Osteocyte (in vitro differentiated cells): ENCODE measurements around the gene LEMD2. TPM values are rescaled to one million over a fixed set of nuclear protein-coding genes. Genes with fewer than 3 reads are reported as not detected.

Experiments
- DNase-seq: peaks from one replicate; pipeline ENCODE4 v3.0.0; 2021; ENCODE audit warnings: mixed read lengths; ENCODE audit not compliant: unreplicated experiment; ENCODE audit errors: extremely low spot score
- H3K27ac Mint-ChIP-seq: one replicate; pipeline ENCODE4 v1.8.0; 2021; ENCODE audit warnings: mild to moderate bottlenecking, mixed read lengths; ENCODE audit not compliant: unreplicated experiment
- H3K27me3 Mint-ChIP-seq: one replicate; pipeline ENCODE4 v1.8.0; 2021; ENCODE audit warnings: mixed read lengths; ENCODE audit not compliant: unreplicated experiment
- H3K36me3 Mint-ChIP-seq: one replicate; pipeline ENCODE4 v1.8.0; 2021; ENCODE audit warnings: mixed read lengths; ENCODE audit not compliant: unreplicated experiment
- H3K4me1 Mint-ChIP-seq: one replicate; pipeline ENCODE4 v1.8.0; 2021; ENCODE audit warnings: mixed read lengths; ENCODE audit not compliant: unreplicated experiment
- H3K4me3 Mint-ChIP-seq: one replicate; pipeline ENCODE4 v1.8.0; 2021; ENCODE audit warnings: mild to moderate bottlenecking, moderate library complexity, mixed read lengths; ENCODE audit not compliant: unreplicated experiment
- H3K9me3 Mint-ChIP-seq: one replicate; pipeline ENCODE4 v1.8.0; 2021; ENCODE audit warnings: mixed read lengths; ENCODE audit not compliant: unreplicated experiment
- total RNA-seq: library from RNA; stranded (reverse); gene quantifications from 2 replicates; pipeline ENCODE4 v1.2.1, GENCODE V29; 2021
- TF ChIP-seq, protein P1 (sequence below): fragments of 200-600 bp; sonication (generic); IDR thresholded peaks from 2 replicates; pipeline ENCODE4 v1.5.0; 2021; ENCODE audit warnings: antibody characterized with exemption, mild to moderate bottlenecking, moderate library complexity

LEMD2 gene
- total RNA-seq, 1 donor from 2014 or later, result 70.4 TPM

- Mint-ChIP-seq H3K27me3 (no peaks in the 10 kb centered on the region), H3K4me1 (peaks cover under 1% of the 10 kb centered on the region), H3K36me3 (peaks cover 5% of the 10 kb centered on the region), H3K9me3 (no peaks in the 10 kb centered on the region), H3K4me3 (no peak overlapping the region), H3K27ac (no peak overlapping the region)
- TF ChIP-seq, protein P1, sequence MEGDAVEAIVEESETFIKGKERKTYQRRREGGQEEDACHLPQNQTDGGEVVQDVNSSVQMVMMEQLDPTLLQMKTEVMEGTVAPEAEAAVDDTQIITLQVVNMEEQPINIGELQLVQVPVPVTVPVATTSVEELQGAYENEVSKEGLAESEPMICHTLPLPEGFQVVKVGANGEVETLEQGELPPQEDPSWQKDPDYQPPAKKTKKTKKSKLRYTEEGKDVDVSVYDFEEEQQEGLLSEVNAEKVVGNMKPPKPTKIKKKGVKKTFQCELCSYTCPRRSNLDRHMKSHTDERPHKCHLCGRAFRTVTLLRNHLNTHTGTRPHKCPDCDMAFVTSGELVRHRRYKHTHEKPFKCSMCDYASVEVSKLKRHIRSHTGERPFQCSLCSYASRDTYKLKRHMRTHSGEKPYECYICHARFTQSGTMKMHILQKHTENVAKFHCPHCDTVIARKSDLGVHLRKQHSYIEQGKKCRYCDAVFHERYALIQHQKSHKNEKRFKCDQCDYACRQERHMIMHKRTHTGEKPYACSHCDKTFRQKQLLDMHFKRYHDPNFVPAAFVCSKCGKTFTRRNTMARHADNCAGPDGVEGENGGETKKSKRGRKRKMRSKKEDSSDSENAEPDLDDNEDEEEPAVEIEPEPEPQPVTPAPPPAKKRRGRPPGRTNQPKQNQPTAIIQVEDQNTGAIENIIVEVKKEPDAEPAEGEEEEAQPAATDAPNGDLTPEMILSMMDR, result no peak
- no peak for DNase-seq
These were observed 65.4 kb downstream of the LEMD2 start for GRCh38 chr6:33723371-33724085.

- Mint-ChIP-seq H3K36me3 (peaks cover 5% of the 10 kb centered on the region), H3K27me3 (no peaks in the 10 kb centered on the region), H3K9me3 (no peaks in the 10 kb centered on the region), H3K4me1 (peaks cover 11% of the 10 kb centered on the region), H3K27ac (no peak overlapping the region), H3K4me3 (no peak overlapping the region)
- DNase-seq, result no peak
- TF ChIP-seq, protein P1, result no peak
These were observed 66.8 kb downstream of the LEMD2 start for GRCh38 chr6:33722103-33722623.

DNA sequence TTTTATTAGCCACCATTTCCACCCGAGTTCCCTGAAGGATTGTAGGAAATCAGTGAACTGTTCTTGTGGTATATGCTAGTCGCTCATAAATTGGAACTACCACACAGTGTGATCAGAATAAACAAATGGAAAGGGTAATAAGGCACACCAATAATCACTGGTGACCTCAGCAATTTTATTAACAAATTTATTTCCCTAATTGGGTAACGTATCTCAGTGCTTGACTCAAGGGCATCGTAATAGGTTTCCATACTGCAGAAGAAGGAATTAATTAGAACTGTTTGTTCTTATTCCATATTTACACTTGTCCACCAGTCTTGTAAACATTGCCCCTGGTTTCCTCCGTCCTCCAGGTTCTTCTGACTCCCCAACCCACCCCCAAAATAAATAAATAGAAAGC is 67.4 kb downstream of the LEMD2 start:
- TF ChIP-seq, protein P1, result no peak
- H3K4me1 Mint-ChIP-seq, result peaks cover 11% of the 10 kb centered on the region
- DNase-seq, result no peak
- H3K27ac Mint-ChIP-seq, result no peak overlapping the region
- H3K9me3 Mint-ChIP-seq, result no peaks in the 10 kb centered on the region
- H3K4me3 Mint-ChIP-seq, result no peak overlapping the region
- H3K27me3 Mint-ChIP-seq, result no peaks in the 10 kb centered on the region
- peaks cover 5% of the 10 kb centered on the region for H3K36me3 Mint-ChIP-seq

Other genes starting within 250 kb of the LEMD2 start
- 20.5 and 22.6 TPM in 2 replicates for gene BAK1, start 208.9 kb downstream of the LEMD2 start, total RNA-seq
- gene ITPR3, start 167.8 kb downstream of the LEMD2 start, total RNA-seq, result 21.6 and 22.8 TPM in 2 replicates
- 68.9 and 75.7 TPM in 2 replicates for gene UQCC2, start 77.4 kb downstream of the LEMD2 start, total RNA-seq
- 3.0 and 4.0 TPM in 2 replicates for gene IP6K3, start 42.2 kb downstream of the LEMD2 start, total RNA-seq
- not detected in 2 replicates for gene MLN, start 14.9 kb upstream of the LEMD2 start, total RNA-seq